HL-60 (cell line): Measurements from ENCODE around the gene CACNA2D3.

ENCODE experiments used
- DNase-seq, 2 experiments: peaks; one replicate each; pipeline ENCODE4 v3.0.0-alpha.2; 2010 to 2020; ENCODE audit warnings: low read depth in 1 of 2, low spot score in 1 of 2
- H3K27ac ChIP-seq: fragments of 250-450 bp; sonication (Bioruptor Pico); replicated peaks from 2 replicates; pipeline ENCODE4 v1.5.1; 2020; ENCODE audit warnings: mild to moderate bottlenecking, moderate library complexity
- H3K27me3 ChIP-seq: fragments of 250-450 bp; sonication (Bioruptor Pico); 2 replicates; pipeline ENCODE4 v1.5.1; 2021; ENCODE audit warnings: mild to moderate bottlenecking, moderate library complexity; ENCODE audit not compliant: insufficient read depth, poor library complexity, severe bottlenecking
- H3K4me3 ChIP-seq: replicated peaks from 2 replicates; pipeline ENCODE4 v1.5.1; 2011; ENCODE audit warnings: mild to moderate bottlenecking, control low read depth, low read length; ENCODE audit not compliant: insufficient read depth
- GABPA ChIP-seq: IDR thresholded peaks from 2 replicates; pipeline ENCODE4 v1.6.1; 2012; ENCODE audit warnings: low read depth
- POLR2AphosphoS5 ChIP-seq: IDR thresholded peaks from 2 replicates; pipeline ENCODE4 v1.6.1; 2012; ENCODE audit warnings: low read depth
- SPI1 ChIP-seq: IDR thresholded peaks from 2 replicates; pipeline ENCODE4 v1.6.1; 2012; ENCODE audit warnings: low read depth, mild to moderate bottlenecking, borderline replicate concordance
- TF ChIP-seq, protein P1 (sequence below): IDR thresholded peaks from one replicate; pipeline ENCODE4 v1.5.1; 2011; ENCODE audit warnings: low read length, control low read depth, inconsistent platforms; ENCODE audit not compliant: insufficient read depth
- TF ChIP-seq, protein P2 (sequence below): IDR thresholded peaks from 2 replicates; pipeline ENCODE4 v1.6.1; 2012; ENCODE audit warnings: low read depth; ENCODE audit not compliant: insufficient replicate concordance

Gene CACNA2D3

DNA sequence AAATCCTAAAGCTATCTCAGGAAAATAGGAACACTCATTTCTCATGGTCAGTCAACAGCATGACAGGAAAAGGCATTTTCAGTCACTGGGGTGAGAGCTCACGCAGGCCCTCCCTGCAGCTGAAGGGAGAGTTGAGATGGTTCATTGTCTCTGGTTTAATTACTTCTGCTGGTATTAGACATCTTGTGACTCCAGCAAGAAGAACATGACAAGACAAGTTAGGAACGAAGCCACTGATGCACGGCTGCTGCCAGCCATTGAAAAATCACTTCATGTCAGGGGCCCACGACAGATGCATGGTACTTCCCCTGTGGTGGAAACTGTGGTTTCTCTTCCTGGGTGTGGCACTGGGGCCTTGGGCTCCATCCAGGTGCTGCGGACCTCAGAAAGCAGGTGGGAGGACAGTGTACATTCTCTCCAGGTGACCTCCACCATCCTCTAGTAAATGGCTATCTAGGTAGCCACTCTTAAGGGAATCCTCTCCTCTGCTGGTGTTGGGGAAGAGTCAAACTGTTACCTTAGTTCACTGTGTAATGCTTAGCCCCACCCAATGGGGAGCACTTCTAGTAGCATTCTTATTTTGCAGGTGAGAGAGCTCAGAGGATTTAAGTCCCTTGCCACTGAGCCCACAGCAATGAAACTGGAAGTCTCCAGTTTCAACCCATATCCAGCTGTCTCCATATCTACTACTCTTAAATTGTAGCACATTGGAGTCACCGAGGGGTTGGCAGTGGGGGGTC is 531.3 kb downstream of the CACNA2D3 start:
- Histone ChIP-seq H3K27ac (no peak overlapping the region), H3K27me3 (no peaks in the 10 kb centered on the region), H3K4me3 (no peak overlapping the region)
- DNase-seq: no peak
- TF ChIP-seq, protein P1, sequence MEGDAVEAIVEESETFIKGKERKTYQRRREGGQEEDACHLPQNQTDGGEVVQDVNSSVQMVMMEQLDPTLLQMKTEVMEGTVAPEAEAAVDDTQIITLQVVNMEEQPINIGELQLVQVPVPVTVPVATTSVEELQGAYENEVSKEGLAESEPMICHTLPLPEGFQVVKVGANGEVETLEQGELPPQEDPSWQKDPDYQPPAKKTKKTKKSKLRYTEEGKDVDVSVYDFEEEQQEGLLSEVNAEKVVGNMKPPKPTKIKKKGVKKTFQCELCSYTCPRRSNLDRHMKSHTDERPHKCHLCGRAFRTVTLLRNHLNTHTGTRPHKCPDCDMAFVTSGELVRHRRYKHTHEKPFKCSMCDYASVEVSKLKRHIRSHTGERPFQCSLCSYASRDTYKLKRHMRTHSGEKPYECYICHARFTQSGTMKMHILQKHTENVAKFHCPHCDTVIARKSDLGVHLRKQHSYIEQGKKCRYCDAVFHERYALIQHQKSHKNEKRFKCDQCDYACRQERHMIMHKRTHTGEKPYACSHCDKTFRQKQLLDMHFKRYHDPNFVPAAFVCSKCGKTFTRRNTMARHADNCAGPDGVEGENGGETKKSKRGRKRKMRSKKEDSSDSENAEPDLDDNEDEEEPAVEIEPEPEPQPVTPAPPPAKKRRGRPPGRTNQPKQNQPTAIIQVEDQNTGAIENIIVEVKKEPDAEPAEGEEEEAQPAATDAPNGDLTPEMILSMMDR: no peak
- TF ChIP-seq, protein P2, sequence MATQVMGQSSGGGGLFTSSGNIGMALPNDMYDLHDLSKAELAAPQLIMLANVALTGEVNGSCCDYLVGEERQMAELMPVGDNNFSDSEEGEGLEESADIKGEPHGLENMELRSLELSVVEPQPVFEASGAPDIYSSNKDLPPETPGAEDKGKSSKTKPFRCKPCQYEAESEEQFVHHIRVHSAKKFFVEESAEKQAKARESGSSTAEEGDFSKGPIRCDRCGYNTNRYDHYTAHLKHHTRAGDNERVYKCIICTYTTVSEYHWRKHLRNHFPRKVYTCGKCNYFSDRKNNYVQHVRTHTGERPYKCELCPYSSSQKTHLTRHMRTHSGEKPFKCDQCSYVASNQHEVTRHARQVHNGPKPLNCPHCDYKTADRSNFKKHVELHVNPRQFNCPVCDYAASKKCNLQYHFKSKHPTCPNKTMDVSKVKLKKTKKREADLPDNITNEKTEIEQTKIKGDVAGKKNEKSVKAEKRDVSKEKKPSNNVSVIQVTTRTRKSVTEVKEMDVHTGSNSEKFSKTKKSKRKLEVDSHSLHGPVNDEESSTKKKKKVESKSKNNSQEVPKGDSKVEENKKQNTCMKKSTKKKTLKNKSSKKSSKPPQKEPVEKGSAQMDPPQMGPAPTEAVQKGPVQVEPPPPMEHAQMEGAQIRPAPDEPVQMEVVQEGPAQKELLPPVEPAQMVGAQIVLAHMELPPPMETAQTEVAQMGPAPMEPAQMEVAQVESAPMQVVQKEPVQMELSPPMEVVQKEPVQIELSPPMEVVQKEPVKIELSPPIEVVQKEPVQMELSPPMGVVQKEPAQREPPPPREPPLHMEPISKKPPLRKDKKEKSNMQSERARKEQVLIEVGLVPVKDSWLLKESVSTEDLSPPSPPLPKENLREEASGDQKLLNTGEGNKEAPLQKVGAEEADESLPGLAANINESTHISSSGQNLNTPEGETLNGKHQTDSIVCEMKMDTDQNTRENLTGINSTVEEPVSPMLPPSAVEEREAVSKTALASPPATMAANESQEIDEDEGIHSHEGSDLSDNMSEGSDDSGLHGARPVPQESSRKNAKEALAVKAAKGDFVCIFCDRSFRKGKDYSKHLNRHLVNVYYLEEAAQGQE: no peak
- no peak for TF ChIP-seq GABPA
- TF ChIP-seq SPI1: no peak
- TF ChIP-seq POLR2AphosphoS5: no peak

DNA sequence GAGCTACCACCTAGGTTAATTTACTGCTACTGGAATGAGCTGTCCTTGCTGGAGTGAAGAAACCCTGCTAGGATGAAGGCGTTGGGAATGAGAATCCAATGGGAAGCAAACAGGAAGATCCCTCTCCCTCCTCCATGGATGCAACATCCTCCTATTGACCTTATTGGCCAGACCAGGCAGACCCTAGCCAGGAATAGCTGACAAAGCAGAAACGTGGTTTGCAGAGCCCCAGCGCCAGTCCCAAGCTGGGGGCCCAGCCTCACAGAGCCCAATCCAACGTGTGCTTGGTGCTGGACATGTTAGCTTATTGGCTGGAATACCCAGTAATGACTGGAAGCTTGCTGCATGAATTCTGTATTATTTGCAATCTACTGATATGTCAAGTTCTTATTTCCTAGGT is 532.4 kb downstream of the CACNA2D3 start:
- no peak overlapping the region for H3K27ac ChIP-seq
- H3K27me3 ChIP-seq: no peaks in the 10 kb centered on the region
- no peak for TF ChIP-seq GABPA
- no peak for TF ChIP-seq POLR2AphosphoS5
- TF ChIP-seq, protein P1: no peak
- TF ChIP-seq, protein P2: no peak
- TF ChIP-seq SPI1: no peak
- DNase-seq: no peak
- H3K4me3 ChIP-seq: no peak overlapping the region

DNA sequence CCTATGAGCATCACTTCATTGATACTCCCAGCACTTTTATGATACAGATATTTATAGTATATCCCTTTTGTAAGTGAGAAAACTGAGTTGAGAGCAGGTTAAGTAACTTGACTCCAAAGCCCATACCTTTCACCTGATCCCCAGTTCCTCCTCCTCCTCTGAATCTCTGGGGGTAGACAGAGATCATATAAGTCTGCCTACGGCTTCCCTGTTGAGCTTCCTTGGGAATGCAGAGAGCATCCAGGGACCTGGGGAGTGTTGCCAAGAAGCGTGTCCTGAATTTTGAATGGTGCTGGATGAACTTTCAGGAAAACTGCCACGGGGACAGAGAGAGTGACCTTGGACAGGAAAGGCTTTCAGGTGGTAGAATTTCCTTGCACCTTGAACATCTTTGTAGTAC is 537.0 kb downstream of the CACNA2D3 start:
- DNase-seq: no peak
- H3K27me3 ChIP-seq: no peaks in the 10 kb centered on the region

More for the DNA sequence above, 537.0 kb downstream of the CACNA2D3 start:
- TF ChIP-seq, protein P2: no peak
- TF ChIP-seq GABPA (no peak), SPI1 (no peak), POLR2AphosphoS5 (no peak)
- TF ChIP-seq, protein P1: no peak
- Histone ChIP-seq H3K4me3 (no peak overlapping the region), H3K27ac (no peak overlapping the region)
